SK-N-SH treated with all-trans-retinoic acid at 6 μM for 48 hours (cell line): ENCODE measurements around the gene SORCS2.

Experiments
- ATAC-seq: fragments of 200-7000 bp; cut with Tn5 transposase; 3 replicates; pipeline ENCODE4 v1.9.1; 2020; ENCODE audit warnings: mild to moderate bottlenecking, moderate library complexity
- ARNTL ChIP-seq: fragments of 450-650 bp; formaldehyde crosslinking; IDR thresholded peaks from 2 replicates; pipeline ENCODE4 v1.5.0; 2020; ENCODE audit warnings: low read depth, mild to moderate bottlenecking, moderate library complexity, borderline replicate concordance
- BACH2 ChIP-seq: fragments of 250-450 bp; sonication (Bioruptor Pico); IDR thresholded peaks from 2 replicates; pipeline ENCODE4 v1.9.0; 2021; ENCODE audit warnings: mild to moderate bottlenecking, borderline replicate concordance
- CREB5 ChIP-seq: fragments of 250-450 bp; sonication (Bioruptor Pico); IDR thresholded peaks from 2 replicates; pipeline ENCODE4 v1.5.1; 2020; ENCODE audit warnings: low read depth, mild to moderate bottlenecking, moderate library complexity
- ESRRG ChIP-seq: fragments of 250-450 bp; sonication (Bioruptor Pico); IDR thresholded peaks from 2 replicates; pipeline ENCODE4 v1.6.1; 2021; ENCODE audit warnings: mild to moderate bottlenecking
- GLIS3 ChIP-seq: fragments of 250-450 bp; sonication (Bioruptor Pico); IDR thresholded peaks from 2 replicates; pipeline ENCODE4 v1.5.0; 2020; ENCODE audit warnings: mild to moderate bottlenecking, moderate library complexity
- ISL1 ChIP-seq: fragments of 250-450 bp; sonication (Bioruptor Pico); IDR thresholded peaks from 2 replicates; pipeline ENCODE4 v2.1.2; 2022; ENCODE audit warnings: mild to moderate bottlenecking, moderate library complexity
- OSR1 ChIP-seq: fragments of 250-450 bp; sonication (Bioruptor Pico); IDR thresholded peaks from 2 replicates; pipeline ENCODE4 v1.8.0; 2022; ENCODE audit warnings: moderate library complexity, mild to moderate bottlenecking, inconsistent platforms
- PATZ1 ChIP-seq: fragments of 250-450 bp; sonication (Bioruptor Pico); IDR thresholded peaks from 2 replicates; pipeline ENCODE4 v1.8.0; 2020; ENCODE audit warnings: mild to moderate bottlenecking, moderate library complexity, borderline replicate concordance
- PPARA ChIP-seq: fragments of 250-450 bp; sonication (Bioruptor Pico); IDR thresholded peaks from 2 replicates; pipeline ENCODE4 v1.5.0; 2020; ENCODE audit warnings: mild to moderate bottlenecking, borderline replicate concordance
- RARB ChIP-seq: fragments of 250-450 bp; sonication (Bioruptor Pico); IDR thresholded peaks from 2 replicates; pipeline ENCODE4 v1.8.0; 2021; ENCODE audit warnings: mild to moderate bottlenecking, moderate library complexity
- SNAI2 ChIP-seq: fragments of 250-450 bp; sonication (Bioruptor Pico); IDR thresholded peaks from 2 replicates; pipeline ENCODE4 v1.5.0; 2020; ENCODE audit warnings: mild to moderate bottlenecking, moderate library complexity
- TCF4 ChIP-seq: fragments of 250-450 bp; sonication (Bioruptor Pico); IDR thresholded peaks from 2 replicates; pipeline ENCODE4 v1.8.0; 2021; ENCODE audit warnings: mild to moderate bottlenecking, moderate library complexity, borderline replicate concordance
- TOX ChIP-seq: fragments of 250-450 bp; sonication (Bioruptor Pico); IDR thresholded peaks from 2 replicates; pipeline ENCODE4 v1.8.0; 2021; ENCODE audit warnings: mild to moderate bottlenecking, moderate library complexity, borderline replicate concordance
- TSHZ2 ChIP-seq: fragments of 250-450 bp; sonication (Bioruptor Pico); IDR thresholded peaks from 2 replicates; pipeline ENCODE4 v1.5.0; 2020; ENCODE audit warnings: mild to moderate bottlenecking, moderate library complexity
- ZFP3 ChIP-seq: fragments of 250-450 bp; sonication (Bioruptor Pico); IDR thresholded peaks from 2 replicates; pipeline ENCODE4 v1.5.0; 2020; ENCODE audit warnings: mild to moderate bottlenecking, moderate library complexity
- ZNF565 ChIP-seq: fragments of 450-650 bp; formaldehyde crosslinking; conservative IDR thresholded peaks from 2 replicates; pipeline ENCODE4 v1.5.0; 2020; ENCODE audit warnings: low read depth, mild to moderate bottlenecking, moderate library complexity
- ZNF70 ChIP-seq: fragments of 450-650 bp; formaldehyde crosslinking; IDR thresholded peaks from 2 replicates; pipeline ENCODE4 v1.5.0; 2020; ENCODE audit warnings: mild to moderate bottlenecking, moderate library complexity
- ZNF8 ChIP-seq: fragments of 450-650 bp; formaldehyde crosslinking; IDR thresholded peaks from 2 replicates; pipeline ENCODE4 v1.5.0; 2020; ENCODE audit warnings: mild to moderate bottlenecking, moderate library complexity
- TF ChIP-seq, protein P1 (sequence below): fragments of 250-450 bp; sonication (Bioruptor Pico); IDR thresholded peaks from 2 replicates; pipeline ENCODE4 v1.8.0; 2021; ENCODE audit warnings: low read depth, mild to moderate bottlenecking, moderate library complexity, borderline replicate concordance
- TF ChIP-seq, protein P2 (sequence below): fragments of 250-450 bp; sonication (Bioruptor Pico); IDR thresholded peaks from 2 replicates; pipeline ENCODE4 v1.5.1; 2021; ENCODE audit warnings: mild to moderate bottlenecking, moderate library complexity

The SORCS2 gene

DNA sequence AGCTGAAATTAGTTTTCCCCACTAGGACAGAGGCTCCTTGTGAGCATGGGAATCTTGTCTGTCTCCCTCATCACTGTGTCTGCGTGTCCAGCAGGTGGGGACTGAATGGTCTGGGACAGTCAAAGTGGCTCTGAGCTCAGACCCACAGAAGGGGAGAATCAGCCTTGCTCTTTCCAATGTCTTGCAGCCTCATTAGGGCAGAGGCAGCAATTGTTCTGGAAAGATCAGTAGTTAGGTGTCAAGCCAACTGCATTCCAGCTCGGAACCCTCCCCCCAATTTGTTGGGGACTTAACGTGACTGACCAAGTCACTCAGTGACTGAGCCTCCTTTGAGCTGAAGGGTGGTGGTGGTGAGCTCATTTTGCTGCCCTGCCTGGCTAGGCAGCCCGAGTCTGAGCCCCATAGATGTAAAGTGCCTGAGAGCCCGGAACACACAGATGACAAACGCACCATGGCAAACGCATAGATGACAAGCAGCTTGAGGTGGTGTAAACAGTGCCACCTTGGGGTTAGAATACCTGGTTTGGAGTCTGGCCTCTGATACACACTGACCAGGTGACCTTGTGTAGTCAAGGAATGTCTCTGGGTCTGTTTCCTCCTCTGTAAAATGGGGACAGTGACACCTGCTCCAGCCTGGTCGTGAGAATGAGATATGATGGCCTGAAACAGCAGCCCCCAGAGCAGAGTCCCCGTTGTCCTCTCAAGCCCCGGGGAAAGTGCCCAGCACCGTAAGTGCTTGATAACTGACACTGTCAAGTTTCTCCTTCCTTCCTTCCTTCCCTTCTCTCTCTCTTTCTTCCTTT lies 2.7 kb upstream of the SORCS2 start:
- no peak for ATAC-seq
- TF ChIP-seq BACH2, result no peak
- no peak for TF ChIP-seq ARNTL
- no peak for TF ChIP-seq ESRRG
- TF ChIP-seq PATZ1 (CRISPR knock-in tag), result no peak
- TF ChIP-seq, protein P1, sequence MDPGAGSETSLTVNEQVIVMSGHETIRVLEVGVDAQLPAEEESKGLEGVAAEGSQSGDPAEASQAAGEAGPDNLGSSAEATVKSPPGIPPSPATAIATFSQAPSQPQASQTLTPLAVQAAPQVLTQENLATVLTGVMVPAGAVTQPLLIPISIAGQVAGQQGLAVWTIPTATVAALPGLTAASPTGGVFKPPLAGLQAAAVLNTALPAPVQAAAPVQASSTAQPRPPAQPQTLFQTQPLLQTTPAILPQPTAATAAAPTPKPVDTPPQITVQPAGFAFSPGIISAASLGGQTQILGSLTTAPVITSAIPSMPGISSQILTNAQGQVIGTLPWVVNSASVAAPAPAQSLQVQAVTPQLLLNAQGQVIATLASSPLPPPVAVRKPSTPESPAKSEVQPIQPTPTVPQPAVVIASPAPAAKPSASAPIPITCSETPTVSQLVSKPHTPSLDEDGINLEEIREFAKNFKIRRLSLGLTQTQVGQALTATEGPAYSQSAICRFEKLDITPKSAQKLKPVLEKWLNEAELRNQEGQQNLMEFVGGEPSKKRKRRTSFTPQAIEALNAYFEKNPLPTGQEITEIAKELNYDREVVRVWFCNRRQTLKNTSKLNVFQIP (CRISPR knock-in tag), result no peak
- no peak for TF ChIP-seq TCF4 (CRISPR knock-in tag)
- TF ChIP-seq SNAI2, result no peak

DNA sequence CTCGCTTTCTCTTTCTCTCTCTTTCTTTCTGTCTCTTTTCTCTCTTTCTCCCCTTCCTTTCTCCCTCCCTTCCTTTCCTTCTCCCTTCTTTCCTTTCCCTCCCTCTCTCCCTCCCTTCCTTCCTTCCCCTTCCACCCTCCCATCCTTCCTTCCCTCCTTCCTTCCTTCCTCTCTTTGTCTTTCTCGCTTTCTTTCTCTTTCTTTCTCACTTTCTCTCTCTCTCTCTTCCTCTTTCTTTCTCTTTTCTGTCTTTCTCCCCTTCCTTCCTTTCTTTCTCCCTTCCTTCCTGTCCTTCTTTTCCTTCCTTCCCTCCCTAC lies 2.1 kb upstream of the SORCS2 start:
- TF ChIP-seq TOX (CRISPR knock-in tag), result no peak
- ATAC-seq, result no peak

DNA sequence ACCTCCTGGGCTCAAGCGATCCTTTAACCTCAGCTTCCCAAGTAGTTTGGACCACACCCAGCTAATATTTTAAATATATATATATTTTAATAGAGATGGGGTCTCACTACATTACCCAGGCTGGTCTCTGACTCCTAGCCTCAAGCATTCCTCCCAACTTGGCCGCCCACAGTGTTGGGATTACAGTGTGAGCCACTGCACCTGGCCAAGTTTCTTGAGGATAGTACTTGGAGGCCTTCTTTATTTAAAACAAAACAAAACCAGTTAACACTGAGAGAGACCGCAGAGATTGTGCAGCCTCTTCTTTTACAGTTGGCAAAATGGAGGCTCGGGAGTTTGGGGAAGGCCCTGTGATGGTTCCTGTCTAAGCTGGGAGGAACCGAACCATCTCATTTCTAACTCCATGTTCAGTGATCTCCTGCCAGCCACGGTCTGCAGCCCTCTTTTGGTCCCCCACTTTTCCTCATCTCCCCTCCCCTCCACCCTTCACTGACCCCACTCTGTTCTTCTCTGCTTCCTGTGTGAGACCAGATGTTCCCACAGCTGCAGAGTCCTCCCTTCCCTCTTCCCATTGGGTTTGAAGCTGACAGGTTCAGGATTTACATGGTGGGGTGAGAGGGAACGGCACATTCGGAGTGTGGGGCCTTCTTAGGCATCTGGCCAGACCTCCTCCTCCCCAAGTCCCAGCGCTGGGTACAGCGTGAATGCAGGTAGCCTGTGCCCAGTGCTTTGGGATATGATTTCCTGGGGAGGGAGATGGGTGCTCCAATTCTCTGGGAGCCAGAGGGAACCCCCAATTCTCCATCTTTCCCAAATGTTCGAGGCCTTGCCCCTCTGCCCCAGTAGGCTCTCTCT lies 1.4 kb upstream of the SORCS2 start:
- TF ChIP-seq OSR1 (no peak), BACH2 (no peak), ZFP3 (CRISPR knock-in tag) (no peak), PPARA (CRISPR knock-in tag) (no peak), GLIS3 (CRISPR knock-in tag) (no peak), RARB (CRISPR knock-in tag) (no peak), ZNF8 (CRISPR knock-in tag) (no peak), ISL1 (no peak), ZNF565 (CRISPR knock-in tag) (no peak), PATZ1 (CRISPR knock-in tag) (no peak), CREB5 (CRISPR knock-in tag) (no peak), TOX (CRISPR knock-in tag) (no peak), TSHZ2 (CRISPR knock-in tag) (no peak), TCF4 (CRISPR knock-in tag) (no peak), ZNF70 (CRISPR knock-in tag) (no peak), SNAI2 (no peak)
- TF ChIP-seq, protein P1 (CRISPR knock-in tag), result no peak
- TF ChIP-seq, protein P2, sequence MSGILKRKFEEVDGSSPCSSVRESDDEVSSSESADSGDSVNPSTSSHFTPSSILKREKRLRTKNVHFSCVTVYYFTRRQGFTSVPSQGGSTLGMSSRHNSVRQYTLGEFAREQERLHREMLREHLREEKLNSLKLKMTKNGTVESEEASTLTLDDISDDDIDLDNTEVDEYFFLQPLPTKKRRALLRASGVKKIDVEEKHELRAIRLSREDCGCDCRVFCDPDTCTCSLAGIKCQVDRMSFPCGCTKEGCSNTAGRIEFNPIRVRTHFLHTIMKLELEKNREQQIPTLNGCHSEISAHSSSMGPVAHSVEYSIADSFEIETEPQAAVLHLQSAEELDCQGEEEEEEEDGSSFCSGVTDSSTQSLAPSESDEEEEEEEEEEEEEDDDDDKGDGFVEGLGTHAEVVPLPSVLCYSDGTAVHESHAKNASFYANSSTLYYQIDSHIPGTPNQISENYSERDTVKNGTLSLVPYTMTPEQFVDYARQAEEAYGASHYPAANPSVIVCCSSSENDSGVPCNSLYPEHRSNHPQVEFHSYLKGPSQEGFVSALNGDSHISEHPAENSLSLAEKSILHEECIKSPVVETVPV (CRISPR knock-in tag), result no peak
- no peak for ATAC-seq
